GM12864 (cell line): ENCODE measurements around the gene TSPAN1.

Experiments used
- DNase-seq: peaks from one replicate; pipeline ENCODE4 v3.0.0-alpha.2; 2011; ENCODE audit warnings: low read depth
- H3K4me3 ChIP-seq: 2 replicates; pipeline ENCODE4 v1.5.1; 2011; ENCODE audit warnings: mild to moderate bottlenecking, low read depth, low read length, control low read depth
- CTCF ChIP-seq: IDR thresholded peaks from 2 replicates; pipeline ENCODE4 v1.5.1; 2011; ENCODE audit warnings: low read depth, mild to moderate bottlenecking, moderate library complexity, low read length, control low read depth, inconsistent platforms; ENCODE audit errors: missing control alignments

Gene TSPAN1

DNA sequence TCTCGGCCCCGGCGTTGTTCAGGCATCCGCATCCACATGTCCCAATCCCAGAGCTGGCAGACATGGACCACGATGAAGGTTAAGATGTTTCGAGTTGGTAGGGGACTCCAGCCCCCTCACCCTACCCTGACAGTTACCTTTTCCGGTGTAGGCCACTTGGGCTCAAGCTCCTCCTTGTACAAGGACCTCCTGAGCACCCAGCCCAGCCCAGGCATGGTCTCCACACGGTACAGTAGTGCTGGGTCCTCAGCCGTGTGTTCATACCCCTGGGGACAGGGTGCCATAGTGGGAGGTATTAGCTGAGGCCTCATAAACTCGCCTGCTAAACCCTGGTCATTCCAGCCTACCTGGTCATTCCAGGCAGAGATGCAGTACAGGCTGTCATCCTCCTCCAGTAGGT lies 17.3 kb downstream of the TSPAN1 start:
- TF ChIP-seq CTCF, result no peak
- DNase-seq, result no peak
- H3K4me3 ChIP-seq, result no peak overlapping the region

- H3K4me3 ChIP-seq, result no peak overlapping the region
- no peak for DNase-seq
- TF ChIP-seq CTCF, result no peak
Measured at GRCh38 chr1:46193285-46193684, 18.4 kb downstream of the TSPAN1 start.

- no peak for TF ChIP-seq CTCF
- no peak overlapping the region for H3K4me3 ChIP-seq
- DNase-seq, result no peak
Measured at GRCh38 chr1:46193984-46194570, 19.2 kb downstream of the TSPAN1 start.

DNA sequence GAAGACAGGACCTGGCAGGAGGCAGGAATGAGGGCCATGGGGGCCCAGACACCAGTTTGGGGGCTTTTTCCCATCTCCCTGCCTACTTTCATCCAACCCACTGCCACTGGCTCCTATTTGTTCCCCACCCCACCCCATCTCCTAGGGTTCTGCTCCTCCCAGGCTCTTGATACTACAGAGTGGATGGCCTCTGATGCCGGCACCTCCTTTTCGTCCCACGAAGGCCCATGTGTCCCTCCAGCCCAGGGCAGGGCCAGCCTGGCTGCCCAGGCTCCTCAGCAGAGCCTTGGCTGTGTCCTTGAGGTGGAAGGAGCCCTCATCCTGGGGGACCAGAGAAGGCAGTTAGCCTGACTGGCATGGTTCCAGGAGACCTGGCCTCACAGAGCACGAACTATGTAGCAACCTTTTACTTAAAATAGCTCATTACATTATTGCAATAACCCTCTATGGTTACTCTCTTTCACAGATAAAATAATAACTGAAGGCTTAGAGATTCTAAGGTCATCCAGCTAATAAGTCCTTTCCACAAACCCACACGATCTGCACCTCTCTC lies 19.8 kb downstream of the TSPAN1 start:
- TF ChIP-seq CTCF, result no peak
- no peak for DNase-seq

DNA sequence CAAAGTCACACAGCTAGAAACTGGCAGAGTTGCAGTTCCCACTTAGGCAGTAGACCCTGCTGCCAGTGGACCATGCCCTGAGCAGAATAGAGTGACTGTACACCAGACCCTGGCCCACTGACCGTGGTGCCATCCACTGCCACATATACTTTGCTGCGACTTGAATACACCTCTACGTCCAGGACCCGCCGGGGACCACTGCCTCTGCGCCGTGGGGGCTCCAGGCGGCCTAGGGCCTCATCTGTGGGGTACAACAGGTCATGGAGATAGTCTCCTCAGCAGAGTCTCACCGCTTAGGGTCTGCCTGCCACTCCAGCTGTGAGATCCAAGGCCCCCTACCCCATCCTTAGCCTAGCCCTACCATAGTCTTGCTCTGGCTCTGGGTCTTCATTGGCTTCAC lies 21.7 kb downstream of the TSPAN1 start:
- H3K4me3 ChIP-seq, result no peak overlapping the region
- no peak for TF ChIP-seq CTCF
- no peak for DNase-seq

More for the DNA sequence above, 19.8 kb downstream of the TSPAN1 start:
- no peak overlapping the region for H3K4me3 ChIP-seq

- peak overlapping the region; percentile 63 for H3K4me3 ChIP-seq
- DNase-seq, result no peak
- no peak for TF ChIP-seq CTCF
Measured at GRCh38 chr1:46197560-46197963, 22.7 kb downstream of the TSPAN1 start.
